HG03565 (cell line): Measurements from ENCODE around the gene FAM83G.

Experiments used
- ATAC-seq: cut with Tn5 transposase; IDR thresholded peaks from one replicate; pipeline ENCODE4 v1.9.1; 2021; ENCODE audit warnings: mild to moderate bottlenecking, moderate library complexity; ENCODE audit not compliant: unreplicated experiment

The FAM83G gene

DNA sequence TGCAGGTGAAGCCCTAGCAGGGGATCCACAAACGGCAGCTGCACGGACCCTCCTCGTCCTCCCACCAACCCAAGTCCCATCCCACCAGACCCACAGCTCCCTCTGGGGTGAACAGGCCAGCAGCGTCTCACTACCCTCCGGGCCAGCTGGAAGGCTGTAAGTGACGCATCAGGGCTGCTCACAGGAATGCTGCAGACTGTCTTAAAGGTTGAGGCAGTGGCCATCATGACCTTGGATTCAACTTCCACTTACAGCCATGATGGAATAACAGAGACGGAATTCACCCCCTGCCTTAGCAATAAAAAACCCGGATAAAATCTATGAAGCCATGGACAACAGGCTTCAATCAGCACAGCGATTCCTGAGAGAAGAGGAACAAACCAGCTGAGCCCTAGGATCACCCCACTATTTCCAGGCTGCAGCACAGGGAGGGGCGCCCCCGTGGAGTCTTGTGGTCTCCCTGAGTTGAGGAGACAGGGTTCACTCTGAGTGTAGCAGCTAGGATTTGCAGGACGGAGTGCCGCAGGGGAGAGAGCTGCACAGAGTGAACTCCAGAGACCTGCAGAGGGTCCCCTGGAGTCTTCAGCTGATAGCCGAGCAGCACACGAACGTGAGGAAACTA lies 10.5 kb downstream of the FAM83G start:
- no peak for ATAC-seq

GRCh38 chr17:18992454-18993130 lies 12.0 kb downstream of the FAM83G start:
- no peak for ATAC-seq

GRCh38 chr17:18991531-18992315 lies 12.8 kb downstream of the FAM83G start:
- no peak for ATAC-seq

GRCh38 chr17:18990331-18990730 lies 14.2 kb downstream of the FAM83G start:
- ATAC-seq = no peak

- no peak for ATAC-seq
Observed at GRCh38 chr17:18988546-18989173, 15.9 kb downstream of the FAM83G start.

DNA sequence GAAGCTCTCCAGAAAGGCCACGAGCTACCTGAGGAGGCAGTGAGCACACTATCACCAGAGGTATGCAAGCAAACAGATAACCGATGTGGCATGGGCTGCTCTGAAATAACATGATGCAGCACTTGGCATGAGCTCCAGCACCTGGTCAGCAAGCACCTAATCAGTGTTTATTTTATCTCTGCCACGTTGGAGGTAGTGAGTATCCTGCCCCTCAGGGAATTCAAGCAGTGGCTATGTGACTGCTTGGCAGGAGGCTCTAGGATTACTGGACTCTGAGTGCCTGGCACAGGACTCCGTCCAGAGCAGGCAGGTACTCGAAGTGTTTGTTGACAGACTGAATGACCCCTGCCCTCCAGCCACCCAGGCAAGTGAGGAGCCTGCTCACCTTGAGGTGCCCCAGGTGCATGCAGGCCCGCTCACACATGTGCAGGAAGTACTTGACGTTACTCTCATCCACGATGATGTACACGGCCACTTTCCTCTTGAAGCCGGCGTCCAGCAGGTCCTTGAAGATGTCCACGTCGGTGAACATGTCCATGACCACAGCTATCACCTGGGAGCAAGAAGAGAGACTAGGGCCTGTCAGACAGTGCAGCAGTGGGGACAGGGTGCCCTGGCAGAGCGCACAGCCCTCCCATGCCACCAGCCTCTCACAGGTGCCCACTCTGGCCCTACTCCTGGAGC lies 16.6 kb downstream of the FAM83G start:
- no peak for ATAC-seq

GRCh38 chr17:18987230-18987610 lies 17.3 kb downstream of the FAM83G start:
- no peak for ATAC-seq

GRCh38 chr17:18986541-18987229 lies 17.9 kb downstream of the FAM83G start:
- no peak for ATAC-seq

DNA sequence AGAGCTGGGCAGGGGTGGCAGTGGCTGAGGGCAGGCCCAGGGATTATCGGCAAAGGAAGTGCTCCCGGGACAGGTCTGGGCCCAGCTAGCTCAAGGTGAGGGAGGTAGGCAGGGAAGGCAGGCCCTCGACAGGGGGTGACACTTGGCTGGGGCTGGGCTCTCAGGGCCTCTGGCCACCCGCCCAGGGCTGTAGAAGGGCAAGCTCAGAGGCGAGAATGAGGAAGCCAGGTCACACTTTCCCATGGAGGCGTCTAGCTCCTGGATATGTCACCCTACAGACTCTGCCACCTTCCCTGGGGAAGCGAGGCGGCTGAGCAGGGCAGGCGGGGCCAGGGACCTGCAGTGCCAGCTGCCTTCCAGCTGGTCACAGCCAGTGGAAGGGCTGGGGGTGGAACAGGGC lies 19.1 kb downstream of the FAM83G start:
- ATAC-seq = no peak

DNA sequence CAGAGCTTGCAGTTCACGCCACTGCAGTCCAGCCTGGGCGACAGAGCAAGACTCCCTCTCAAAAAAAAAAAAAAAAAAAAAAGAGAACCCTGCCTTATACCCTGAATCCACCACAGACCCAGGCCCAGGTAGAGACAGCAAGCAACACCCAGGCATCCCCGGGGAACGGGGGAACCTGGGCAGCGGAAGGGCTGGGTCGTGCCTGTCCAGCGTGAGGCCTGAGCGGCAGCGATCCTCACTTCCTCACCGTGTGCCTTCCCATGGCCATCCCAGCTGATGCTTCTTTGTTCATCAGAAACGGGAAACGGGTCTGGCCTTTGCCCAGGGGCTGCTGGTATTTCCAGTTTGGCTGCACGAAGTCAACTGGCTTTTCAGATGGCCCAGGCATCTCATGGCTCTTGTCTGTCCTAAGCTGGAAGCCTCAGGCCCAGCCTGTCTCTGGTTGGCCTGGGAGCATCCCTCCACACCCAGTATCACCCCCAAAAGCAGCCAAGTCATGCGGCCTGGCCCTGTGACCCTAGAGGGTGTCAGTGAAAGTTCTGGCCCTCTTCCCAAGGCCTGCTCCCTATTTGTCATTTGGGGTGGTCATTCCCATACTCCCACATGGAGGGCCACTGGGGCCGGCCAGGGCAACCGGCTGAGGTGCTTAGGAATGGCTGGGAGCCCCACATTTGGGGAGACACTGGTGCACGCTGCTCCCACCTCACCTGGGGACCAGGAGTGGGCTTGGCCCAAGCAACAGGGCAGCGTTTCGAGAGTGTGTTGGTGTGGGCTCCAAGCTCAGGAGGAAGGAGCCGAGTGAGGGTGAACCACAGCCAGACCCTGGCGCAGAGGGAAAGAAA lies 20.1 kb downstream of the FAM83G start:
- no peak for ATAC-seq

GRCh38 chr17:18981642-18982424 lies 22.7 kb downstream of the FAM83G start:
- no peak for ATAC-seq

DNA sequence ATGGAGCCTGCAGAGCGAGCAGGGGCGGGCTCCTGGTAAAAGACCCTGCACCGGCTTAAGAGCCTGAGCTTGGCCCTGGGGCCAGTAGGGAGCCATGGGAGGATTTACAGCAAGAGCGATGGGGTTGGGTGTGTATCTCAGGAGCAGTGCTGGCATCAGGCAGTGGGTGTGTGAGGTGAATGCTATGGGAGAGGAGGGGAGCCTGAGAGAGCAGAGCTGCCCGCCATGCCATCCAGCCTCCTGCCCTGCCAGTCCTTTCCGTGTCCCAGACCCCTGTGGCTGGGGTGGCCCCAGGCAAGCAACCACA lies 23.3 kb downstream of the FAM83G start:
- no peak for ATAC-seq

GRCh38 chr17:18980682-18981334 lies 23.8 kb downstream of the FAM83G start:
- ATAC-seq = no peak

DNA sequence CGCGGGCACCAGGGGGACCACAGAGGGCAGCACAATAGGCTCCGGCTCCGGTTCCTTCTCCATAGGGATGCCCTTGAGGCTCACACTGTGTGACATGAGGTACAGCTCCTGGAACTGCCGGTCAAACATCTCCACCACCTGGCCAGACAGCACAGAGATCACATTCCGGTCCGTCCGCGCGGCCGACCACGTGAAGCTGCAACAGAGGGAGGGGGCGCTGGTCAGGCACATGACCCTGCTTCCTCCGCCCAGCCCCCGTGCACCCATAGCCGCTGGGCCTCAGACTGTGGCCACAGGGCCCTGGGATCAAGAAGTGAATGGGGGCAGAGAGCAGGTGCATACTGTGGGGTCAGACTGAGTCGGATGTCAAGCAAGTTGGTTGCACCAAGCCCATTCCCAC lies 25.9 kb downstream of the FAM83G start:
- no peak for ATAC-seq

GRCh38 chr17:18978050-18978449 lies 26.5 kb downstream of the FAM83G start:
- no peak for ATAC-seq

- no peak for ATAC-seq
Observed at GRCh38 chr17:18977646-18978045, 26.9 kb downstream of the FAM83G start.

DNA sequence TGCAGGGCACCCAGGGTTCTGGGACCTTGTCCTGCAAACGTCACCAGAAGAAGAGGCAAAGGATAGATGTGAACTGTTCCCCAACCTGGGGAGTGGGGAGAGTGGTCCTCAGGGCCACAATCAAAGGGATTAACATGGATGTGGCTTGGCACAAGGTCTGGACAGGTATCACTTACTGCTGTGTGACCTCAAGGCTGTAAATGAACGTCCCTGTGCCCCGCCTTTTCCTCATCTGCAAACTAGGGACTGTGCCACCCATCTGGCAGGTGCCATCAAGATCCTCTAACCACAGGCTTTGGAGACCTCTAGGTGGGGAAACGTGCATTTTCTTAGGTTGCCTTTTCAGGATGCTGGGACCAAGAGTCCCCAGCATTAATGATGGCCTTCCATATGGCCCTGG lies 27.5 kb downstream of the FAM83G start:
- no peak for ATAC-seq

GRCh38 chr17:18976201-18976600 lies 28.4 kb downstream of the FAM83G start:
- ATAC-seq = no peak
